Adrenal gland (tissue), 12 donors: ENCODE data around the gene RAD52. TPM values are rescaled to one million over a fixed set of nuclear protein-coding genes. Genes with fewer than 3 reads are reported as not detected.

Source experiments
- DNase-seq, 7 donors: peaks; one replicate each; pipeline ENCODE4 v3.0.0-alpha.2; 2019 to 2020
- H3K27ac ChIP-seq, 5 donors: fragments of 200-600 bp; sonication (generic) in 4 of 5; 1 replicate in 3 of 5; 2 replicates in 2 of 5; pipeline versions ENCODE4 v1.5.1 to v1.8.0; 2016 to 2020; ENCODE audit warnings: mild to moderate bottlenecking in 1 of 5
- H3K27me3 ChIP-seq: fragments of 200-600 bp; 2 replicates; pipeline ENCODE4 v1.8.0; 2021
- H3K36me3 ChIP-seq, 2 donors: fragments of 200-600 bp; replicated peaks in 1 of 2; 1 replicate in 1 of 2; 2 replicates in 1 of 2; pipeline versions ENCODE4 v1.5.1 to v1.8.0; 2018 to 2022
- H3K4me1 ChIP-seq, 2 donors: fragments of 200-600 bp; replicated peaks in 1 of 2; 1 replicate in 1 of 2; 2 replicates in 1 of 2; pipeline versions ENCODE4 v1.5.1 to v1.8.0; 2018 to 2021
- H3K4me3 ChIP-seq, 4 donors: fragments of 200-600 bp; sonication (generic) in 3 of 4; one replicate each; pipeline ENCODE4 v1.5.1; 2016 to 2018
- H3K9me3 ChIP-seq, 3 donors: fragments of 200-600 bp; sonication (generic) in 1 of 3; replicated peaks in 1 of 3; 1 replicate in 2 of 3; 2 replicates in 1 of 3; pipeline versions ENCODE4 v1.5.1 to v1.8.0; 2016 to 2021
- CTCF ChIP-seq, 6 experiments: fragments of 450-650 bp in 4 of 6; fragments of 200-600 bp in 2 of 6; sonication (generic) in 1 of 6; IDR thresholded peaks; 1 replicate in 5 of 6; 2 replicates in 1 of 6; pipeline versions ENCODE4 v1.5.1 to v1.8.0; 2016 to 2021; ENCODE audit warnings: antibody characterized with exemption in 6 of 6, mild to moderate bottlenecking in 2 of 6, moderate library complexity in 1 of 6
- POLR2A ChIP-seq, 2 donors: fragments of 450-650 bp; IDR thresholded peaks; one replicate each; pipeline ENCODE4 v1.6.1; 2017; ENCODE audit warnings: antibody characterized with exemption in 2 of 2, mild to moderate bottlenecking in 2 of 2, moderate library complexity in 1 of 2
- whole genome bisulfite sequencing, 4 donors: extraction: QIAGEN DNeasy Blood & Tissue Kit in 2 of 4; methylation state at CpG; one replicate each; pipeline versions ENCODE4 v1.1.5 to v1.1.7; 2013 to 2017; 5-methylcytosine and 5-hydroxymethylcytosine counted together
- intact Hi-C, 2 donors: fragments of 100-400 bp; cut with DNase I; formaldehyde crosslinking; loops; one replicate each; pipeline versions ENCODE4 v1.14.1 to v1.15.0; 2022 to 2023
- polyA plus RNA-seq, 3 donors: library from polyadenylated mRNA; stranded (reverse); fragments of 200-250 nt in 2 of 3; fragments of 350-450 nt in 1 of 3; fragmentation: Illumina TruSeq in 1 of 3; extraction: RNeasy Lipid Tissue Mini Kit (QIAGEN cat#74804) in 1 of 3; gene quantifications; one replicate each; pipeline ENCODE4 v1.2.3, GENCODE V29; 2013 to 2014
- total RNA-seq, 9 donors: library from RNA; depleted of rRNA in 4 of 9; stranded (reverse); fragments of >200 nt in 4 of 9; fragments of 120-200 nt in 1 of 9; fragmentation: NEBNext Ultra II Directional in 1 of 9; extraction: Animal tissue kit (Norgen Biotek cat#: 25700) in 1 of 9; gene quantifications; one replicate each; pipeline versions ENCODE4 v1.1.0 to v1.2.4, GENCODE V29; 2013 to 2023
- donor health status: healthy with polysubstance abuse.
- donor health status: Bipolar disorder and iron deficiency.
- donor health status: DM: yes; HTN: yes; CAD: no.
- donor health status: DM: no; HTN: no; CAD: no.
- donor health status: DM: no; HTN: no; CAD: no.
- donor health status: DM: yes; HTN: yes; CAD: no.

The RAD52 gene
- total and polyA plus RNA-seq, 12 donors: 5.5 to 22.6 (median 11.2) TPM

- 90 to 94% (median 93%) methylated on average over 23 of the region's 23 CpGs for WGBS, 4 donors
- DNase-seq: no peak
- intact Hi-C loops: no loop called here
- Histone ChIP-seq H3K4me1 (peaks cover 5 to 15% of the 10 kb centered on the region in 2 donors), H3K9me3 (no peaks in the 10 kb centered on the region), H3K4me3 (no peak overlapping the region), H3K27ac (no peak overlapping the region), H3K27me3 (no peaks in the 10 kb centered on the region), H3K36me3 (peaks cover 0 to 41% of the 10 kb centered on the region in 2 donors)
- TF ChIP-seq CTCF (IDR thresholded peaks at IDR 0.05): no peak
- no peak for TF ChIP-seq POLR2A (IDR thresholded peaks at IDR 0.05)
Measured at GRCh38 chr12:916712-917445, 32.6 kb downstream of the RAD52 start.

GRCh38 chr12:916240-916639, 33.3 kb downstream of the RAD52 start:
- intact Hi-C loops: no loop called here
- Histone ChIP-seq H3K4me1 (peaks cover 5 to 20% of the 10 kb centered on the region in 2 donors), H3K27ac (no peak overlapping the region), H3K27me3 (no peaks in the 10 kb centered on the region), H3K4me3 (no peak overlapping the region), H3K9me3 (no peaks in the 10 kb centered on the region), H3K36me3 (peaks cover 0 to 41% of the 10 kb centered on the region in 2 donors)
- no peak for TF ChIP-seq CTCF (IDR thresholded peaks at IDR 0.05)
- DNase-seq: peak in 1 of 7 donors; percentile 15
- 89 to 94% (median 91%) methylated on average over 26 to 27 of the region's 27 CpGs for WGBS, 4 donors

- H3K27me3 ChIP-seq: no peaks in the 10 kb centered on the region
- no peaks in the 10 kb centered on the region for H3K9me3 ChIP-seq
- peaks cover 0 to 48% of the 10 kb centered on the region in 2 donors for H3K36me3 ChIP-seq
- H3K27ac ChIP-seq: no peak overlapping the region
- no peak for DNase-seq
- intact Hi-C loops: no loop called here
- H3K4me1 ChIP-seq: peaks cover 5 to 20% of the 10 kb centered on the region in 2 donors
- H3K4me3 ChIP-seq: no peak overlapping the region
- TF ChIP-seq POLR2A (IDR thresholded peaks at IDR 0.05): no peak
- TF ChIP-seq CTCF (IDR thresholded peaks at IDR 0.05): no peak
- 62 to 71% (median 67%) methylated on average over 5 of the region's 5 CpGs for WGBS, 4 donors
Measured at GRCh38 chr12:915090-915489, 34.4 kb downstream of the RAD52 start.

- Histone ChIP-seq H3K4me1 (peaks cover 5 to 20% of the 10 kb centered on the region in 2 donors), H3K9me3 (no peaks in the 10 kb centered on the region), H3K36me3 (peaks cover 0 to 58% of the 10 kb centered on the region in 2 donors), H3K27ac (peak overlapping the region in 1 of 5 donors; percentile 50), H3K4me3 (no peak overlapping the region), H3K27me3 (no peaks in the 10 kb centered on the region)
- WGBS, 4 donors: 74 to 80% (median 77%) methylated on average over 15 of the region's 15 CpGs
- TF ChIP-seq CTCF (IDR thresholded peaks at IDR 0.05) (no peak), POLR2A (IDR thresholded peaks at IDR 0.05) (no peak)
- peak in 2 of 7 donors; percentile 13 to 20 for DNase-seq
- intact Hi-C loops: no loop called here
Measured at GRCh38 chr12:913919-914698, 35.4 kb downstream of the RAD52 start.
